Measurements from ENCODE around the gene SLC39A6. TPM values are rescaled to one million over a fixed set of nuclear protein-coding genes. Genes with fewer than 3 reads are reported as not detected.

Gene SLC39A6
- total and polyA plus RNA-seq, 2 of the 13 experiments (the other 11 are each of a cell fraction or from before 2014, with no cell fraction given) = 41.7 to 59.2 TPM

DNA sequence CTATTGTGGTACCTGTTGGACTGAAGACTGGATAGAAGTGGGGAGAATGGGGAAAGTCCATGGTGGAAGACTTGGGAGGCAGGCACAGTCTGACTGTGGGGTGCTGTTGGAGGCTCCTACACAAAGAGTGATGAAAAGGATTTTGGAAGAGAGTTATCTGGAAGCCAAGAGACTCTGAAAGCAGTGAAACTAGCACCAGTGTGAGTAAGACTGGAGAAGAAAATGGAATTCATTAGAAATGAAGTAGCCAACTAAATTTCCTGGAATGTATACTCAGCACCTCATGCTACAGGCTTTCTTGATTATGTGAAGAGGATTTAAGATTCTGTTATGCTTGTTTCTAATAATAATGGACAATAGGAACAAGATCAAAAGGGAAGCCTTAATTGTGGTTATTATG is 28.3 kb upstream of the SLC39A6 start:
- ChIA-PET CTCF (ENCODE audit: low intra/inter-chr PET ratio, low total read pairs) (no interaction called here), POLR2A (interaction anchor here (1.3 kb wide), 1 partner anchor 30 kb away, joined by 3 read pairs; no protein-coding TSS in a partner anchor)
- Histone ChIP-seq H3K4me3 (replicated peaks in 1 of 3; ENCODE audit: insufficient read depth in 1 of 3, low read depth in 2 of 3, low read length in 3 of 3) (no peak overlapping the region), H3K9ac (ENCODE audit: insufficient read depth, low read depth, low read length) (no peak overlapping the region), H3K36me3 (replicated peaks in 1 of 2; ENCODE audit: control insufficient read depth in 1 of 2, insufficient read depth in 2 of 2, low read length in 2 of 2) (peaks cover 16 to 89% of the 10 kb centered on the region in 2 experiments), H3K4me2 (ENCODE audit: low read depth, low read length) (no peak overlapping the region), H3K27me3 (ENCODE audit: control insufficient read depth in 1 of 2, insufficient read depth in 2 of 2, low read length in 2 of 2) (no peaks in the 10 kb centered on the region), H4K20me1 (ENCODE audit: insufficient read depth, low read length) (no peaks in the 10 kb centered on the region), H3K79me2 (ENCODE audit: insufficient read depth, low read length) (peaks cover 5% of the 10 kb centered on the region), H3K4me1 (ENCODE audit: insufficient read depth, low read length) (peaks cover 16% of the 10 kb centered on the region), H2AFZ (ENCODE audit: low read length) (no peak overlapping the region), H3K9me3 (ENCODE audit: low read length) (no peaks in the 10 kb centered on the region), H3K27ac (ENCODE audit: extremely low read length, insufficient read depth, low read length) (no peak overlapping the region)
- intact Hi-C loops (cut with micrococcal nuclease; ENCODE audit: unreplicated experiment) = no loop called here
- FAIRE-seq (no peak), DNase-seq (ENCODE audit: low spot score) (no peak), ATAC-seq (no peak)
- TF ChIP-seq ZNF672 (CRISPR knock-in tag; IDR thresholded peaks at IDR 0.05) (no peak), ZFP36L1 (CRISPR knock-in tag; IDR thresholded peaks at IDR 0.05) (no peak), ZNF205 (CRISPR knock-in tag; IDR thresholded peaks at IDR 0.05) (no peak), AHDC1 (CRISPR knock-in tag; IDR thresholded peaks at IDR 0.05; ENCODE audit: borderline replicate concordance) (no peak), SATB2 (CRISPR knock-in tag; IDR thresholded peaks at IDR 0.05) (no peak), TRIM24 (CRISPR knock-in tag; IDR thresholded peaks at IDR 0.05) (no peak), DBP (CRISPR knock-in tag; IDR thresholded peaks at IDR 0.05; ENCODE audit: not compliant biosample characterization) (no peak)
- BruUV-seq (replicated peaks) = no TSS peak
- in situ Hi-C loops (cut with HindIII; ENCODE audit: extremely low pct_ligation_motif_present, low pct_unique_long_range_greater_than_20kb) = no loop called here
